ENCODE results near the gene PLSCR1.
"Not testable (repeated sequence)": the region's sequence is repeated elsewhere in the genome, so short reads cannot be mapped to it uniquely, and the experiment has no call there.

PLSCR1 gene

DNA sequence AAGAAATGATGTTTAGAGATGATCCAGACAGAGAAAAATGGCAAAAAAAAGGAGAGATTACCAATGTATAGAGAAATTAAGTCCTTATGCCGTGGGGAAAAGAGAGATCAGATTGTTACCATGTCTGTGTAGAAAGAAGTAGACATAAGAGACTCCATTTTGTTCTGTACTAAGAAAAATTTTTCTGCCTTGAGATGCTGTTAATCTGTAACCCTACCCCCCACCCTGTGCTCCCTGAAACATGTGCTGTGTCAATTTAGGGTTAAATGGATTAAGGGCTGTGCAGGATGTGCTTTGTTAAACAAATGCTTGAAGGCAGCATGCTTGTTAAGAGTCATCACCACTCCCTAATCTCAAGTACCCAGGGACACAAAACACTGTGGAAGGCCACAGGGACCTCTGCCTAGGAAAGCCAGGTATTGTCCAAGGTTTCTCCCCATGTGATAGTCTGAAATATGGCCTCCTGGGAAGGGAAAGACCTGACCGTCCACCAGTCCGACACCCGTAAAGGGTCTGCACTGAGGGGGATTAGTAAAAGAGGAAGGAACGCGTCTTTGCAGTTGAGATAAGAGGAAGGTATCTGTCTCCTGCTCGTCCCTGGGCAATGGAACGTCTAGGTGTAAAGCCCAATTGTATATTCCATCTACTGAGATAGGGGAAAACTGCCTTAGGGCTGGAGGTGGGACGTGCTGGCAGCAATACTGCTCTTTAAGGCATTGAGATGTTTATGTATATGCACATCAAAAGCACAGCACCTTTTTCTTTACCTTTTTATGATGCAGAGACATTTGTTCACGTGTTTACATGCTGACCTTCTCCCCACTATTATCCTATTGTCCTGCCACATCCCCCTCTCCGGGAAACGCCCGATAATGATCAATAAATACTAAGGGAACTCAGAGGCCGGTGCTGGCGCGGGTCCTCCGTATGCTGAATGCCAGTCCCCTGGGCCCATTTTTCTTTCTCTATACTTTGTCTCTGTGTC, 21.9 kb downstream of the PLSCR1 start:
- not testable (repeated sequence) for H3K9me3 ChIP-seq (ENCODE audit: control insufficient read depth, low read length); H3K27me3 ChIP-seq (replicated peaks; ENCODE audit: control insufficient read depth, insufficient read depth, low read length, poor library complexity, severe bottlenecking); H3K4me3 ChIP-seq (ENCODE audit: insufficient read depth, low read depth, low read length, poor library complexity, severe bottlenecking); H3K27ac ChIP-seq (ENCODE audit: insufficient read depth, low read length, poor library complexity, severe bottlenecking); H3K4me1 ChIP-seq (ENCODE audit: control insufficient read depth, insufficient read depth, low read length, poor library complexity, severe bottlenecking); H3K36me3 ChIP-seq (ENCODE audit: control insufficient read depth, insufficient read depth, low read length); DNase-seq

DNA sequence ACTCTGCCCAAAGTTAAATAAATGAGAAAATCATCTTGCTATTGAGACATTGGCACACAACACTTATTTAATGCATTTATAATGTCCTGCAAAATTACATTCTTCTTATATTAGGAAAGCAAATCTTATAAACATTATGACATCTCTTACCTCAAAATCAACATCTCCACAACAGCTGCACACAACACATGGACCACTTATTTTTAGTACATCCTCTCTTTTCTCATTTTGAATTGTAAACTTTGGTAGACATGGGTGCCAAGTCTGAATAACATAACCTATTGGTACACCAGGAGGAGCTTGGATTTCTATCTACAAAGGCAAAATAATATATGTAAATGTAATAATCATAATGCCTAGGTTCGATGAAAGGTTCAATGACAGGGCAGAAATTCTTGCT, 23.0 kb downstream of the PLSCR1 start:
- H3K9me3 ChIP-seq (ENCODE audit: control insufficient read depth, low read length): no peaks in the 10 kb centered on the region
- H3K27me3 ChIP-seq (replicated peaks; ENCODE audit: control insufficient read depth, insufficient read depth, low read length, poor library complexity, severe bottlenecking): no peaks in the 10 kb centered on the region
- H3K4me3 ChIP-seq (ENCODE audit: insufficient read depth, low read depth, low read length, poor library complexity, severe bottlenecking): no peak overlapping the region
- no peak overlapping the region for H3K27ac ChIP-seq (ENCODE audit: insufficient read depth, low read length, poor library complexity, severe bottlenecking)
- no peak for DNase-seq
- no peaks in the 10 kb centered on the region for H3K4me1 ChIP-seq (ENCODE audit: control insufficient read depth, insufficient read depth, low read length, poor library complexity, severe bottlenecking)
- H3K36me3 ChIP-seq (ENCODE audit: control insufficient read depth, insufficient read depth, low read length): no peaks in the 10 kb centered on the region

DNA sequence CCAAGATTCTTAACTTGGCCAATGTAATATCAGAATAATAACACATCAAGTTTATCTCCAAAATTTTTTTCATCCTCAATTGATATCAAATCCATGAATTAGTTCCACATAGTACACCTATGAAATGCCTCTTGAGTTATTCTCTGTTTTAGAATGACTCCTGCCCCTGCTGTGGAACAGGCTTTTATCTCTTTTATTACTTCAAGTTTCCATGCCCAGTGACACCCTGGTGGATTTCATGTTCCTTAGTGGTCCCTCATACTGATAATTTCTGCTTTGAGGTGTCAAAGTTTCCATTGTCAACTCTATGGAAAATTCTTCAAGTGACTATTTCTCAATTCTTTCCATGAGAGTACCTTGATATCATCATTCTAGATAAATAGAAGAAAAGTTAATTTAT, 24.6 kb downstream of the PLSCR1 start:
- no peak for DNase-seq
- no peaks in the 10 kb centered on the region for H3K36me3 ChIP-seq (ENCODE audit: control insufficient read depth, insufficient read depth, low read length)
- no peak overlapping the region for H3K4me3 ChIP-seq (ENCODE audit: insufficient read depth, low read depth, low read length, poor library complexity, severe bottlenecking)

DNA sequence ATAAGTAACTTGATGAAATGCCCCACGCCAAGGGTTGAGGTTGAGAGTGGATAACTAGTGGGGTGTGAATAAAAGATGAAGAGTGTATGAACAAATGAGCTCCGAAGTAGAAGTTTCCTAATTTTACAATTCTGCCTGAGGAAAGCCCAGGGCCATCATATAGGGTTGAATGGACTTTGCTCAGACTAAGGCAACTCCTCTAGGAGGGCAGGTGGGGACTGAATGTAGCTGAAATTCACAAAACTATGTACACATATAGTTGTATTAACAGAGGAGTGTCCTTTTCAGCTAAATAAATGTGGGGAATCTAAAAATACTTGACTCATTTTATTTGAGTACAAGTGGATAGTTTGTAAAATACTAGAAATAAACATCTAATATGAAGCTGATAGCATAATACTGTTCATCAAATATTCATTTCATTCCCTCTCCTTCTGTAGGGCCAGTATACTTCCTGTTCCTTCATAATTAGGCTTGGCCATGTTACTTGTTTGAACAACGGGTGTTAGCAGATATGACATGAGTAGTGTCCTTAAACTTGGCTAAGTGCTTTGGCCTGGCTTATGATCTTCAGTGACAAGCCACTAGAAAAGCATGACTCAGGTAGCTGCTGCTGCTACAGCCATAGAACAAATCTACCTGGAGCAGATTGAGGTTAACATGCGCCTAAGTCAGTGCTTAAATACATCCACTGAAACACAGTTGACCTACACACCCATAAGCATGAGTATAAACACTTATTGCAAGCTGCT, 26.5 kb downstream of the PLSCR1 start:
- Histone ChIP-seq H3K9me3 (ENCODE audit: control insufficient read depth, low read length) (no peaks in the 10 kb centered on the region), H3K4me3 (ENCODE audit: insufficient read depth, low read depth, low read length, poor library complexity, severe bottlenecking) (no peak overlapping the region), H3K27me3 (replicated peaks; ENCODE audit: control insufficient read depth, insufficient read depth, low read length, poor library complexity, severe bottlenecking) (no peaks in the 10 kb centered on the region), H3K36me3 (ENCODE audit: control insufficient read depth, insufficient read depth, low read length) (no peaks in the 10 kb centered on the region), H3K4me1 (ENCODE audit: control insufficient read depth, insufficient read depth, low read length, poor library complexity, severe bottlenecking) (no peaks in the 10 kb centered on the region), H3K27ac (ENCODE audit: insufficient read depth, low read length, poor library complexity, severe bottlenecking) (no peak overlapping the region)
- no peak for DNase-seq

More for the DNA sequence above, 24.6 kb downstream of the PLSCR1 start:
- no peaks in the 10 kb centered on the region for H3K9me3 ChIP-seq (ENCODE audit: control insufficient read depth, low read length)
- H3K4me1 ChIP-seq (ENCODE audit: control insufficient read depth, insufficient read depth, low read length, poor library complexity, severe bottlenecking): no peaks in the 10 kb centered on the region
- no peak overlapping the region for H3K27ac ChIP-seq (ENCODE audit: insufficient read depth, low read length, poor library complexity, severe bottlenecking)
- H3K27me3 ChIP-seq (replicated peaks; ENCODE audit: control insufficient read depth, insufficient read depth, low read length, poor library complexity, severe bottlenecking): no peaks in the 10 kb centered on the region

DNA sequence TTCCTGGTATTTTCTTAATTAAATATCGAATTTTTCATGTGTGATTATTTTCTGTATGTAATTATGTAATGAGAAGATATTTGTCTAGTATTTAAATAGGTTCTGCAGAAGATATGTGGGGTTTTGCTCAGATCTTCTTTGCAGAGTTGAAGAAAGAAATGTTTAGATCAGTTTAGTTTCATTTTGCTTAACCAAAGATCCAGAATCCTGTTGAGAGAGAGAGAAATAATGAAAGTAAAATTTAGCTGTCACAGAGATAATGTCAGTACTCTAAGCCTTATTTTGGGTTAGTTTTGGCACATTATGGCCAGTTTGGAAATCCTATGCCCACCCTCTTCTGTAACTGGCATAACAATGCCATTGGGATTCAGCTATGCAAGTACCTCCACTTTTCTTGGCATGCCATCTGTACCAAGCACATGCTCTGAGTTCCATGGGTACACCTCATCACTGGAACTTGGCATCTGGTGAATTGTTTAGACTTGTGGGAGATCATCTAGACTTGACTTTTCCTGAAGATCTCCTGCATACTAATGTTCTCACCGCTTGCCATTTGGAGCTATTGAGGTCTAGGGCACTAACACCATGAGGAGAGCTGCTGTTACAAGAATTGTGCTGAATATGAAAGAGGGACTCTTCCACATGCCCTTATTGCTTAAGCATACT, 30.9 kb downstream of the PLSCR1 start:
- Histone ChIP-seq H3K36me3 (ENCODE audit: control insufficient read depth, insufficient read depth, low read length) (no peaks in the 10 kb centered on the region), H3K4me3 (ENCODE audit: insufficient read depth, low read depth, low read length, poor library complexity, severe bottlenecking) (no peak overlapping the region), H3K9me3 (ENCODE audit: control insufficient read depth, low read length) (no peaks in the 10 kb centered on the region), H3K27me3 (replicated peaks; ENCODE audit: control insufficient read depth, insufficient read depth, low read length, poor library complexity, severe bottlenecking) (no peaks in the 10 kb centered on the region), H3K27ac (ENCODE audit: insufficient read depth, low read length, poor library complexity, severe bottlenecking) (no peak overlapping the region), H3K4me1 (ENCODE audit: control insufficient read depth, insufficient read depth, low read length, poor library complexity, severe bottlenecking) (no peaks in the 10 kb centered on the region)
- DNase-seq: no peak

DNA sequence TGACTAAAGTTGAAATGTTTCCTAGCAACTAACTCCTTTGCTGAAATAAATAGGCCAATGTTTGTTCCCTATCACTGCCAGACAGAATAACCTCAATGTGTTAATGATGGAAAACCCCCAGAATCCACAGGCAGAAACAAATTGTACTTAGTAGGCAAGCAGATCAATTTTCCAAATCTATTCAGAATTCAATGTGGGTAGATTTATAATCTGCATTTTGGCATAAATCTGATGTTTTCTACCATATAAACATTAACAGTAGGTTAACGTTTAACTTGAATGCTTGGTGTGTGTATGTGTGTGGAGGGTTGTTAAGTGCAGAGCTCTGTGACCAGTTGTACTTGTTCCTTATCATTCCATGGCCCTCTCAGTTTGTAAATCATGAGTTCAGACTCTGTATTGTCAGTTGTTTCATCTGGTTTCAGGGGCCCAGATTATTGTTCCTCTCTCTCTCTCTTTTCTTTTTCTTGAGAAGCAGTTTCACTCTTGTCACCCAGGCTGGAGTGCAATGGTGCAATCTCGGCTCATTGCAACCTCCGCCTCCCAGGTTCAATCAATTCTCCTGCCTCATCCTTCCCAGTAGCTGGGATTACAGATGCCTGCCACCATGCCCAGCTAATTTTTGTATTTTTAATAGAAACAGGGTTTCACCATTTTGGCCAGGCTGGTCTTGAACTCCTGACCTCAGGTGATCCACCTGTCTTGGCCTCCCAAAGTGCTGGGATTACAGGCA, 32.8 kb downstream of the PLSCR1 start:
- Histone ChIP-seq H3K27me3 (replicated peaks; ENCODE audit: control insufficient read depth, insufficient read depth, low read length, poor library complexity, severe bottlenecking) (no peaks in the 10 kb centered on the region), H3K4me1 (ENCODE audit: control insufficient read depth, insufficient read depth, low read length, poor library complexity, severe bottlenecking) (no peaks in the 10 kb centered on the region), H3K36me3 (ENCODE audit: control insufficient read depth, insufficient read depth, low read length) (no peaks in the 10 kb centered on the region), H3K4me3 (ENCODE audit: insufficient read depth, low read depth, low read length, poor library complexity, severe bottlenecking) (no peak overlapping the region), H3K9me3 (ENCODE audit: control insufficient read depth, low read length) (no peaks in the 10 kb centered on the region), H3K27ac (ENCODE audit: insufficient read depth, low read length, poor library complexity, severe bottlenecking) (no peak overlapping the region)
- no peak for DNase-seq

DNA sequence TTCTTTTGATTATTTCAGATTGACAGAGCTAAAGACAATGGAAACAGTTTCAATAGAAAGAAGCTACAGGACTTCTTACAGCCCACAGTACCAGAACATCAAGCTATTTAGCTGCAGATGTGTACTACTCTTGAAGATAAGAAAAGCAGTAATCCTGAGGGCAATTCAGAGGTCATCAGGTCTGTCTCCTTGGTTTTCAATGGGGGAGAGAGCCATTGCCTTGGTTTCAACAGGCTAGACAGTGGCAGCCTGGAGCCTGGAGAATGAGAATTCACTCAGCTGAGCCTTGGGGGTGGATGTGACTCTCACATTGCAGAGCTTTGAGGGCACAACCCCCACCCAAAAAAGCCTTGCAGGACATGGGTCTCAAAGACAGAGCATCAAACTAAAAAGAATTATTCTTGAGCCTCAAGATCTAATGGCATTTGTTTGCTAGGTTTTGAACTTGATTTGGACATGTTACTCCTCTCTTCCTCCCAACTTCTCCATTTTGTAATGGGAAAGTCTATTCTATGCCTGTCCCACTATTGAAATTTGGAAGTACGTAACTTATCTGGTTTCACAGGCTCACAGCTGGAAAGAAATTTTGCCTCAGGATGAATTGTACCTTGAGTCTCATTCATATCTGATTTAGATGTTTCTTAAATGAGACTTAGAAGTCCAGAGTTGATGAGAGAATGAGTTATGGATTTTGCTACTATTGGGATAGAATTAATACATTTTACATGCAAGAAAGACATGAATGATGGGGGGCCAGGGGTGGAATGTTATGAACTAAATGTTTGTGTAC, 36.9 kb downstream of the PLSCR1 start:
- no peaks in the 10 kb centered on the region for H3K36me3 ChIP-seq (ENCODE audit: control insufficient read depth, insufficient read depth, low read length)
- no peaks in the 10 kb centered on the region for H3K4me1 ChIP-seq (ENCODE audit: control insufficient read depth, insufficient read depth, low read length, poor library complexity, severe bottlenecking)
- H3K4me3 ChIP-seq (ENCODE audit: insufficient read depth, low read depth, low read length, poor library complexity, severe bottlenecking): no peak overlapping the region
- H3K27ac ChIP-seq (ENCODE audit: insufficient read depth, low read length, poor library complexity, severe bottlenecking): no peak overlapping the region
- DNase-seq: no peak
- H3K27me3 ChIP-seq (replicated peaks; ENCODE audit: control insufficient read depth, insufficient read depth, low read length, poor library complexity, severe bottlenecking): no peaks in the 10 kb centered on the region
- no peaks in the 10 kb centered on the region for H3K9me3 ChIP-seq (ENCODE audit: control insufficient read depth, low read length)

DNA sequence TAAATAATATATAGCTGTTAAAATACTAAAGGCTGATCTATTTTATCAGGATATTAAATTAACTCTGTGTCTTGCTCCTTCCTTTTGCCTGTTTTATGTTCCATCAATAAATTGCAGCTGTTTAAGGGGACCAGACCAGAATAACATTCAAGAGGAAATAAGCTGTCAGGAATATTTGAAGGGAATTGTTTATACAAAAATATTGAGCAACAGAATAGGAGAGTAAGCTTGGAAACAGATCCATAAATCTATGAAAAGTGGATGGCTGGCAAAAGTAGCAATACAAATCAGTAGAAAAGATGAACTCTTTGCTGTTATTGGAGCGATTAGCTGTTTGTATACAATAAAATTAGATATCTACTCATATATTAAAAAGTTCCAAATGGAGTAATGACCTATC, 38.9 kb downstream of the PLSCR1 start:
- Histone ChIP-seq H3K27ac (ENCODE audit: insufficient read depth, low read length, poor library complexity, severe bottlenecking) (no peak overlapping the region), H3K9me3 (ENCODE audit: control insufficient read depth, low read length) (no peaks in the 10 kb centered on the region), H3K27me3 (replicated peaks; ENCODE audit: control insufficient read depth, insufficient read depth, low read length, poor library complexity, severe bottlenecking) (no peaks in the 10 kb centered on the region), H3K4me1 (ENCODE audit: control insufficient read depth, insufficient read depth, low read length, poor library complexity, severe bottlenecking) (no peaks in the 10 kb centered on the region), H3K36me3 (ENCODE audit: control insufficient read depth, insufficient read depth, low read length) (no peaks in the 10 kb centered on the region), H3K4me3 (ENCODE audit: insufficient read depth, low read depth, low read length, poor library complexity, severe bottlenecking) (no peak overlapping the region)
- DNase-seq: no peak

Data from effector memory CD4-positive, alpha-beta T cell (primary cell).